ENCODE measurements around the gene CRYBB2.

DNA sequence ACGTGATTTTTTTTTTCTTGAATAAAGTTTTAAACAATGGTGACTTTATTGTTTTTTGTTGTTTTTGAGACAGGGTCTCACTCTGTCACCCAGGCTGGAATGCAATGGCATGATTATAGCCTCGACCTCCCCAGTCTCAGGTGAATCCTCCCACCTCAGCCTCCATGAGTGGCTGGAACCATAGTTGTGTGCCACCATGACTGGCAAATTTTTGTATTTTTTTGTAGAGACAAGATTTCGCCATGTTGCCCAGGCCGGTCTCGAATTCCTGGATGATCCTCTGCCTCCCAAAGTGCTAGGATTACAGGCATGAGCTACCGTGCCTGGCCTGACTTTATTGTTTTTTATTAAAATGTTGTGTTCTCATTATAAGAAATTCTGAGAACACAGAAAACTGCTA lies 32.0 kb upstream of the CRYBB2 start:
- TF ChIP-seq, protein P1, sequence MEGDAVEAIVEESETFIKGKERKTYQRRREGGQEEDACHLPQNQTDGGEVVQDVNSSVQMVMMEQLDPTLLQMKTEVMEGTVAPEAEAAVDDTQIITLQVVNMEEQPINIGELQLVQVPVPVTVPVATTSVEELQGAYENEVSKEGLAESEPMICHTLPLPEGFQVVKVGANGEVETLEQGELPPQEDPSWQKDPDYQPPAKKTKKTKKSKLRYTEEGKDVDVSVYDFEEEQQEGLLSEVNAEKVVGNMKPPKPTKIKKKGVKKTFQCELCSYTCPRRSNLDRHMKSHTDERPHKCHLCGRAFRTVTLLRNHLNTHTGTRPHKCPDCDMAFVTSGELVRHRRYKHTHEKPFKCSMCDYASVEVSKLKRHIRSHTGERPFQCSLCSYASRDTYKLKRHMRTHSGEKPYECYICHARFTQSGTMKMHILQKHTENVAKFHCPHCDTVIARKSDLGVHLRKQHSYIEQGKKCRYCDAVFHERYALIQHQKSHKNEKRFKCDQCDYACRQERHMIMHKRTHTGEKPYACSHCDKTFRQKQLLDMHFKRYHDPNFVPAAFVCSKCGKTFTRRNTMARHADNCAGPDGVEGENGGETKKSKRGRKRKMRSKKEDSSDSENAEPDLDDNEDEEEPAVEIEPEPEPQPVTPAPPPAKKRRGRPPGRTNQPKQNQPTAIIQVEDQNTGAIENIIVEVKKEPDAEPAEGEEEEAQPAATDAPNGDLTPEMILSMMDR (IDR thresholded peaks at IDR 0.05): no peak
- TF ChIP-seq POLR2A (IDR thresholded peaks at IDR 0.05): no peak
- TF ChIP-seq POLR2AphosphoS5 (IDR thresholded peaks at IDR 0.05; ENCODE audit: insufficient read depth in 1 of 2, low read depth in 1 of 2): no peak
